Epithelial cell of proximal tubule (primary cell): ENCODE results near the gene LHX6. TPM values are rescaled to one million over a fixed set of nuclear protein-coding genes. Genes with fewer than 3 reads are reported as not detected.
A peak's percentile ranks its signal among the peaks of the same experiment; 100 is the strongest.

Experiments used
- DNase-seq: peaks from one replicate; pipeline ENCODE4 v3.0.0-alpha.2; 2011; ENCODE audit warnings: low read depth
- H3K4me3 ChIP-seq: 2 replicates; pipeline ENCODE4 v1.5.1; 2011; ENCODE audit warnings: low read depth, mild to moderate bottlenecking, low read length
- total RNA-seq: library from RNA; depleted of rRNA; stranded (reverse); fragments of >200 nt; gene quantifications from 2 replicates; pipeline ENCODE4 v1.2.3, GENCODE V29; 2015
- TF ChIP-seq, protein P1 (sequence below): conservative IDR thresholded peaks from 2 replicates; pipeline ENCODE4 v1.5.1; 2012; ENCODE audit warnings: low read depth, mild to moderate bottlenecking, low read length

The LHX6 gene
- total RNA-seq, 1 donor from 2014 or later = 0.06 TPM

DNA sequence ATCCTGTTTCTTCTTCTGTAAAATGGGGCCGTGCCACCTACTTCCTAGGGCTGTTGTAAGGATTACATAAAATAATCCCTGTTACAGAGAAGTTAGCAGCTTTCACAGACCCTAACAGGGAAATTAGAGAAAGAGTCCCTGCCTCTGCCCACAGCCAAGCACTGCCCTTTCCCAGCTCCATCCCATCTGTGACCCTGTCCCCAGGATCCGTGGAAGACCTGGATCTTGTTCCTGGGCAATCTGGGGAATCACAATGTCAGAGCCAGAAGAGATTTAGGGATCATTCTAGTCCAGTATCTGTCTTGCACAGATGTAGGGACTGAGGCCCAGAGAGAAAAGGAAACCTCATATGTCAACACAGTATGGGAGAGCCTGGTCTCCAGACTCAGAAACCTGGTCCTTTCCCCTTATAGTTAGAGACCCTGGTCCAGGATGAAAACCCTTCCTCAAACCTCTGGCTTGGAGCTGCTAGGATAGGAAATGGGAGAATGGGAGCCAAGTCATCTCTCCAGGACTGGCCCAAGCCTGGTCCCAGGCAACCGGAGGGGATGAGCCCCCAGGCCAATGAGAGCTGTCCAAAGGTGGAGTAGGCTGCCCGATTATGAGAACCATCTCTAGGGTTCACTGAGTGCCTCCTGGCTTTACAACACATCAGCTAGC lies 12.5 kb downstream of the LHX6 start:
- no peak overlapping the region for H3K4me3 ChIP-seq
- TF ChIP-seq, protein P1, sequence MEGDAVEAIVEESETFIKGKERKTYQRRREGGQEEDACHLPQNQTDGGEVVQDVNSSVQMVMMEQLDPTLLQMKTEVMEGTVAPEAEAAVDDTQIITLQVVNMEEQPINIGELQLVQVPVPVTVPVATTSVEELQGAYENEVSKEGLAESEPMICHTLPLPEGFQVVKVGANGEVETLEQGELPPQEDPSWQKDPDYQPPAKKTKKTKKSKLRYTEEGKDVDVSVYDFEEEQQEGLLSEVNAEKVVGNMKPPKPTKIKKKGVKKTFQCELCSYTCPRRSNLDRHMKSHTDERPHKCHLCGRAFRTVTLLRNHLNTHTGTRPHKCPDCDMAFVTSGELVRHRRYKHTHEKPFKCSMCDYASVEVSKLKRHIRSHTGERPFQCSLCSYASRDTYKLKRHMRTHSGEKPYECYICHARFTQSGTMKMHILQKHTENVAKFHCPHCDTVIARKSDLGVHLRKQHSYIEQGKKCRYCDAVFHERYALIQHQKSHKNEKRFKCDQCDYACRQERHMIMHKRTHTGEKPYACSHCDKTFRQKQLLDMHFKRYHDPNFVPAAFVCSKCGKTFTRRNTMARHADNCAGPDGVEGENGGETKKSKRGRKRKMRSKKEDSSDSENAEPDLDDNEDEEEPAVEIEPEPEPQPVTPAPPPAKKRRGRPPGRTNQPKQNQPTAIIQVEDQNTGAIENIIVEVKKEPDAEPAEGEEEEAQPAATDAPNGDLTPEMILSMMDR = no peak
- no peak for DNase-seq

DNA sequence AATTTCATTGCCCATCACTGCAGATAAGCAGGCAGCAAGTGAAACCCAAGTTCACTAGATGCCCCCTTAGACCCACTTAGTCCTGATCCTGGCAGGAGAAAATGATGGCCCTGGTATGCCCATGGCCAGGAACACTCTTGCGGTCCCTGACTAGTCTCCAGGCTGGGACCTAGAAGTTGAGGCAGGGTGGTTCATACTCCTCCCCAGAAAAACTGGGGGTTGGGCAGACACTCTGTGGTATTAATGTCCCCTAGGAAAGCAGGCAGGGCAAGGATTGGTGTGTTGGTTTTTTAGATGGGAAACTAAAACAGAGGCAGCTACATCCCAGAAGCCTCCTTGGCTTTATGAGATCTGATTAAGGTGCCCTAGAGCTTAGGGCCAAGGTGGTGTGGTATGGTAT lies 13.1 kb downstream of the LHX6 start:
- DNase-seq = no peak
- TF ChIP-seq, protein P1 = no peak
- H3K4me3 ChIP-seq = no peak overlapping the region

DNA sequence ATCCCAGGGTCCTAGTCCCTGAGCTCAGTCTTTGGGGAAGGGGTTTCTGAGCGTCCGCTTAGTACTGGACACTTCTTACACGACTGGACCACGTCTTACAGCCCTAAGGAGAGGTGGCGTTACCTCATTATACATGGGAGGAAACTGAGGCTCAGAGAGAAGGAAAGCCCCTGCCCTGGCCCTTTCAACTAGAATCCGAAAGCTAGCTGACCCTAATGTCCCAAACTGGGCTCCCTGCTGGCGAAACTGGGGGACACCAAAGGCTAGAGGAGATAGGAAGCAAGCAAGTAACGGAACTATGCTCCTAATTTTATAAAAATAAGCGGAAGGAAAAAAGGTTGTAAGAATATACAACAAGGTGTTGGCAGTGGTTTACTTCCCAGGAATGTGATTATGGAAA lies 14.2 kb downstream of the LHX6 start:
- no peak for DNase-seq
- TF ChIP-seq, protein P1 = no peak
- H3K4me3 ChIP-seq = peak overlapping the region; percentile 41

DNA sequence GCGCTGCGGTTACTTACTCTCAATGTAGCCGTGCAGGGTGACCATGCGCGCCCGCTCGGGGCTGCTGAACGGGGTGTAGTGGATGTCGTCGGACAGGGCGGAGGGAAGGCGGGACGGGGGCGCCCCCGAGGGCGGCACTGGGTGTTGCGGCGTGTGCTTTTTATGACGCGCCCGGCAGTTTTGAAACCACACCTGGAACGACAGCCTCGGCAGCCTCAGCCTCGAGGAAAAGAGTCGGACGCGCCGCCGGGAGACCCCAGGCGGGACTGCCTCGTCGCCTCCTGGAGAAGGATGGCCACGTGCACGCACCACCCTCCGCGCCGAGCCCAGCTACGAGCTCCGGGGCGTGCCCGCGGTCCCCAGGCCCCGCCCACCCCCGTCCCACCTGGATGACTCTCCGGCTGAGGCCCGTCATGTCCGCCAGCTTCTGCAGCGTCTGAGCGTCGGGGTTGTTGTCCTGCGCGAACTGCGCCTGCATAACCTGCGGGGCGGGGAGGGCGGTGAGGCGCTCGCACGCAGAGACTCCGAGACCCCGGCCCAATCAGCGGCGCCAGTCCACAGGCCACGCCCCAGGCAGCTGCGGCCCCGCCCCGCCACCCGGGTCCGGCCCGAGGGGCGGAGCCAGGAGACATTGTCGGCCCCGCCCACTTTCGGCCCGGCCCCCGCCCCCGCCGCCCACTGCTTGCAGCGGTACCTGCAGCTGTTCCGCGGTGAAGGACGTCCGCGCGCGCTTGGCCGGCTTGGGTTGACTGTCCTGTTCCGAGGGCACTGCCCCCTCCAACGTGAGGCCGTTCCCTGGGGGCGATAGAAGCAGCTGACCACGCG lies 15.0 kb downstream of the LHX6 start:
- DNase-seq = no peak
- TF ChIP-seq, protein P1 = no peak
- H3K4me3 ChIP-seq = peak overlapping the region; percentile 41

DNA sequence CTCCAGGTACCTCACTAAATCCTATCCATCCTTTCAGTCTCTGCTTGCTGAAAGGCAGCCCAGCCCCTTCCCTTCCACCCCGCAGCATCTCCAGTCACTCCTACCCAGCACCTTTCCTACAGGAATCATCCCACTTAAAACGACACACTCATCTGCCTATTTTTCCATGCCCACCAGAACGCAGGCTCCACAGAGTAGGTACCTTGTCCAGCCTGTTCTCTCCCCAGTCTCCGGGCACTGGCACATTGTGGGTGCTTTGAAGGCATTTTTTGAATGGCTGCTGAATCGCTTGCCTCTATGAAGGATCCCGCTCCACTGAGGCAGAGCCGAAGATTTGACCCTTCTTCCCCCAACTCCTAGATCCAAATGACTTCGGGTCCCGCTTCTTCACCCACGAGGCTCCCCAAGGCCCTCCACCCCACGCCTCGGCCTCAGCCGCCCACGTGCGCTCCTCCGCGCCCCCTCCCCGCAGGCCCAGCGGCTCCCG lies 15.6 kb downstream of the LHX6 start:
- peak overlapping the region; percentile 41 for H3K4me3 ChIP-seq
- DNase-seq = no peak
- TF ChIP-seq, protein P1 = no peak

DNA sequence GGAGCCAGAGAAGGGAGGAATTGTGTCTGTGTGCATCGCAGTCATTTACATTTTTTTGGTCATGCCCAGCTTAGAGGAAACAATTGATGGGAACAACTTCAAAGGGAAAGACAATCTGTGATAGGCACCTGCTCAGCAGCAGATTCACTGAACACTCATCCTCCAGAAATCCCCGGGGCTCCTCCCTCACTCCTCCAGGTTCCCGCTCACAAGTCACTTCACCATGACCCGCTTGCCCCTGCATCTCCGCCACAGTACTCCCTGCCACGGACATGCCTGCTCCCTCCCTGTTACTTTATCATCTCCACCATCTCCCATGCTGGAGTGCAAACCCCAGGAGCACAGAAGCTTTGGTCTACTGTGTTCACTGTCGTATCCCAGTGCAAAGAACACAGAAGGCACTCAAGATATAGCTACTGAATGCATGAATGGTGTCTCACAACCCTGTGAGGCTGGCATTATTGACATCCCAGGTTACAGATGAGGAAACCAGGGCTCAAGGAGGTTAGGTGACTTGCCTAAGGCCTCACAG lies 16.2 kb downstream of the LHX6 start:
- no peak for DNase-seq
- H3K4me3 ChIP-seq = no peak overlapping the region
- TF ChIP-seq, protein P1 = no peak
